Glomerular endothelial cell (primary cell): ENCODE data around the gene DNAH3. TPM values are rescaled to one million over a fixed set of nuclear protein-coding genes. Genes with fewer than 3 reads are reported as not detected.
"Not testable (repeated sequence)": the region's sequence is repeated elsewhere in the genome, so short reads cannot be mapped to it uniquely, and the experiment has no call there.

Experiments used
- DNase-seq: peaks from one replicate; pipeline ENCODE4 v3.0.0-alpha.2; 2011; ENCODE audit warnings: low read depth, low spot score; ENCODE audit errors: extremely low read depth
- total RNA-seq: library from RNA; depleted of rRNA; stranded (reverse); fragments of >200 nt; gene quantifications from 2 replicates; pipeline ENCODE4 v1.2.3, GENCODE V29; 2015

Gene DNAH3, protein sequence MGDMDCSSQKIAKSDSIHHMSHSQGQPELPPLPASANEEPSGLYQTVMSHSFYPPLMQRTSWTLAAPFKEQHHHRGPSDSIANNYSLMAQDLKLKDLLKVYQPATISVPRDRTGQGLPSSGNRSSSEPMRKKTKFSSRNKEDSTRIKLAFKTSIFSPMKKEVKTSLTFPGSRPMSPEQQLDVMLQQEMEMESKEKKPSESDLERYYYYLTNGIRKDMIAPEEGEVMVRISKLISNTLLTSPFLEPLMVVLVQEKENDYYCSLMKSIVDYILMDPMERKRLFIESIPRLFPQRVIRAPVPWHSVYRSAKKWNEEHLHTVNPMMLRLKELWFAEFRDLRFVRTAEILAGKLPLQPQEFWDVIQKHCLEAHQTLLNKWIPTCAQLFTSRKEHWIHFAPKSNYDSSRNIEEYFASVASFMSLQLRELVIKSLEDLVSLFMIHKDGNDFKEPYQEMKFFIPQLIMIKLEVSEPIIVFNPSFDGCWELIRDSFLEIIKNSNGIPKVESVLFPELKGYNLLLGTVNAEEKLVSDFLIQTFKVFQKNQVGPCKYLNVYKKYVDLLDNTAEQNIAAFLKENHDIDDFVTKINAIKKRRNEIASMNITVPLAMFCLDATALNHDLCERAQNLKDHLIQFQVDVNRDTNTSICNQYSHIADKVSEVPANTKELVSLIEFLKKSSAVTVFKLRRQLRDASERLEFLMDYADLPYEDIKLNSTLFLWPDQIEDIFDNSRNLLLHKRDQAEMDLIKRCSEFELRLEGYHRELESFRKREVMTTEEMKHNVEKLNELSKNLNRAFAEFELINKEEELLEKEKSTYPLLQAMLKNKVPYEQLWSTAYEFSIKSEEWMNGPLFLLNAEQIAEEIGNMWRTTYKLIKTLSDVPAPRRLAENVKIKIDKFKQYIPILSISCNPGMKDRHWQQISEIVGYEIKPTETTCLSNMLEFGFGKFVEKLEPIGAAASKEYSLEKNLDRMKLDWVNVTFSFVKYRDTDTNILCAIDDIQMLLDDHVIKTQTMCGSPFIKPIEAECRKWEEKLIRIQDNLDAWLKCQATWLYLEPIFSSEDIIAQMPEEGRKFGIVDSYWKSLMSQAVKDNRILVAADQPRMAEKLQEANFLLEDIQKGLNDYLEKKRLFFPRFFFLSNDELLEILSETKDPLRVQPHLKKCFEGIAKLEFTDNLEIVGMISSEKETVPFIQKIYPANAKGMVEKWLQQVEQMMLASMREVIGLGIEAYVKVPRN (N-terminal part only)
- not detected in 2 replicates for total RNA-seq

DNA sequence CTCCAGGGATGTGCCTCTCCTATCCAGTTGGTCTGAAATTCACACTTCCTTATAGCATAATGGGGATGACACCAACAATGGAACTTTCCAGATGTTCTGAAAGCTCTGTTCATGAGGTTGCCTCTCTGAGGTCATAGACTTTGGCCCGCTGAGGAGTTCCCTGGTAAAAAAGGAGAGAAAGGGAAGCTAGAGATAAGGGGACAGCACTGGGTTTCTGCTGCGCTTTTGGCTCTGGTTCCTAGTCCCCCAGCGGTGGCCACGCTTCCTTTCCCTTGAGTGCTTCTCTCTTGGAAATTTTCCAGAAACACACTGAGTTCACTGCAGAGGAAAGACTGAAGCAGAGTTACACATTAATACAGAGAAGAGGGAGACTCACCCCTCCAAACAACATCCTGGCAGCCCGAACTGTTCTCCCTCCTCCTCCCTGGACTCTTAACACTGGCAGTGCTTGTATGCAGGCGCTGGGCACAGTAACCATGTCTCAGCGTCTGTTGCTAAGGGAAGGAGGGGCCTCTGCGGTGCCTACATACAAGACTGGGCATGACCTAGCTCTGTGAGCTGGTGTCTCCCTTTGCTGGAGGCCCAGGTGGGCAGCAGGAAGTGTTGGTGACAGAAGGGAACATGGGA is at the start of gene DNAH3:
Gene DNAH3 (minus strand): TSS at position 472 of the 627 bp plus-strand sequence. CDS start 527 bp downstream, outside the sequence.
- no peak for DNase-seq

DNA sequence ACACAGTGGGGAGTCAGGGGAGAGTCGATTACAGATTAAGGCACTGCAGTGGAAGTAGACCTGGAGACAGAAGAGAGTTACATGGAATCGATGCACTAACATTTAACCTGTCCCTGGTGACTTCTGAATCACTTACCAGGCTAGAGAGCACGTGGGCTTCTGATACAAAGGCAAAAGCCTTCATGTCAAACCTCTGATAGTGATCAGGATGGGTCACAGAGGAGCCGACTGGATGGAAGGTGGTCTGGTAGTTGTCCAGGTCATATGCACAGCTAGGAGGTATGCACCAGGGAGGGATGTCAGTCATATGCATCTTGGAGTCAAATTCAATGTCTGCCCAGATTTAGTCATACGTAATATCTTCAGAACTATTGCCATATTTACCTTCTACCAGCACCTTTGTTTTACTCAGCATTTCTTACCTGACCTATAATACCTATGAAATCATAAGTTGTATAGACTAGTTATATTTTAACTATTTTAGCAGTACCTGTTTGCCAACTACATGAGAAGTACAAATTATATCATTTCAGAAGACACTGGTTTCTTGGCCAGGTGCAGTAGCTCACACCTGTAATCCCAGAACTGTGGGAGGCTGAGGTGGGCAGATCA is 49.1 kb upstream of the DNAH3 start:
- DNase-seq: no peak

DNA sequence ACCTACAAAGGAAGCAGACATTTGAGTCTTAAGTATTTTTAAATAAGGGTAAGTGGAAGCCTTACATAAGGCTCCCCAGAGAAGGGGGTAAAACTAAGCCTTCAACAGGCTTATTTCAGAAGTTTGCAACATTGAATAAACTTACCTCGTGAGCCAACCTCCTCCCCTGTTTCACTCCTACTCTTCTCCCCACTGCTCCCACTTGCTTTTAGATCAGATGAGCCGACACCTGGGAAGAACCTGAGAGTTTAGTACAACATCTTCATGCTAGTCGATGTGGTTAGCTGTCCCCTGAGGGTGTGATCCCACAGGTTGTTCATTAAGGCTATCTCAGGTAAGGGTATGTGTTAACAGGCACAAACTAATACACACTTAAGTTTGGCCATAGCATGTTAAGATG is 47.0 kb upstream of the DNAH3 start:
- DNase-seq: no peak

DNA sequence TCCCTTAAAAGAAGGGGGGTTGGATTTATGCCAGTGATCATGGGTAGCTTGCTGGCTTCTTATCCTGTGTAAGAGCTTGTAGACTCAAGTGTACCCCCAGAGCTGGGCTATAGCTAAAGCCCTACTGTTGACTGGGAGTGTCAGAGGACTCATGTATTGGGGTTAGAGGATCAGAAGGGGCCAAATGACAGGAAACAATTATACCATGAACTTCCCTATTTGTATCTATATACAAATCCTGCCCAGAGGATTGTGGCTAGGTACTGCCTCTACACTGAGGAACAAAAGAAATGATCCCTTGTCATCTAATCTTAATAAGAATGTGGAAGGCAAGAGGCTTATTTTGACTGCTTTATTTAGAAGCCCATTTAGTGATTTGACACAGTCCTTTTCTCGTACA is 46.5 kb upstream of the DNAH3 start:
- no peak for DNase-seq

DNA sequence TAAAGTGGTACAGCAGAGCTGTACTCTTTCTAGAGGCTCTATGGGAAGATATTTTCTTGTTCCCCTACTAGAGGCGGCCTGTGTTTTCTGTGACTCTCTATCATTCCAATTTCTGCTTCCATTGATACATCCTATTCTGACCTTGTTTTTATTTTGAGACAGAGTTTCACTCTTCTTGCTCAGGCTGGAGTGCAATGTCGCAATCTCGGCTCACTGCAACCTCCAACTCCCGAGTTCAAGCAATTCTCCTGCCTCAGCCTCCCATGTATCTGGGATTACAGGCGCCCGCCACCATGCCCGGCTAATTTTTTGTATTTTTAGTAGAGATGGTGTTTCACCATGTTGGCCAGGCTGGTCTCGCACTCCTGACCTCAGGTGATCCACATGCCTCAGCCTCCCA is 44.7 kb upstream of the DNAH3 start:
- not testable (repeated sequence) for DNase-seq

DNA sequence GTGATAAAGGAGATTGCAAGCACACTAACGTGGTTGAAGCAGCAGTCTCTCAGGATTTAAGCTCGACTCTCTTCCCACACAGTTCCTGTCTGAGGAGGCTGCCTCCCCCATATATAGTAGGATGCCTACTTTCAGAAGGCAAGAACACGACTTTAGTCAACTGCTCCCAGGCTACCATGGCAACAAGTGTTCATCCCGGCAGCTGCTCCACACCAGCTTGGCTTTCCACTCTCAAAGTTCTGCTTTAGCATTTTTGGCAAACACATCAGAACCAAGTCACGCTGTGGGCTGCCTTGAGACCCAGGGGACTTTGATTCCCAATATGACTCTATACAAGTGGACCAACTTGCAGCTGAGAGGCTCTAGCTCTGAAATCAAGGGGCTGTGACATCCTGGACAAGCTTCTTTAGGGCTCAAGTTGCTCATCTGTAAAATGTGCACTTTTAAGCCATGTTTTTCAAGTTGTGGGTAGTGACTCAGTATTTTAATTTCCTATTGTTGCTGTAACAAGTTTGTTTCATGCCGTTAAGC is 44.2 kb upstream of the DNAH3 start:
- no peak for DNase-seq

DNA sequence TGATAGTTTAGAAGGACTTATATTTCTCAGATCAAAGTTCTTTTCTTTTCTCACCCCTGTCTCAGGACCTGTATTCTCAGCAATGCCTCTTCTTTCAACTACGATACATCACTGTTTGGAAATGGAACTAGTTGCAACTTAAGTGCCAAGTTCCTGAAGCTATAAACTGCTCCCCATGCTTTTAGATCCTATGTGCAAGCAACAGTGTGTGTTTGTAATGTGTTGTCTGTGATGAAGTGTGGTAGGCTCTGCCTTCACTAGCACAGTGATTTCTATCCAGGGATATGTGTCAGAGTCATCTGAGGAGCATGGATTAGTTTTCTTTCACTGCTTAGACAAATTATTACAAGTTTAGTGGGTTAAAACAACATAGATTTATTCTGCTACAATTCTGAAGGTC is 42.3 kb upstream of the DNAH3 start:
- no peak for DNase-seq

DNA sequence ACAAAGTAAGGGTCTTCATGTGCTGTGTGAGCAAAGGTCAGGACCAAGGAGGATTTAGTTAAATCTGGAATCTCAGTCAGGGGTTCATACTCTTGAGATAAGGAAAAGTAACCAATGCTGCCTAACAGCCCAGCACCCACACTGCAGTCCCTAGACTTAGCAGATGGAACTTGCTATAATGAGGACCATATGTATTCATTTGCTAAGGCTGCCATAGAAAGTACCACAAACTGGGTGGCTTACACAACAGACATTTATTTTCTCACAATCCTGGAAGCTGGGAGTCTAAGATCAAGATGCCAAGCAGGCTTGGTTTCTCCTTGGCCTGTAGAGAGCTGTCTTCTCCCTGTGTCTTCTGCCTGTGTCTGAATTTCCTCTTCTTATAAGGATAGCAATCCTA is 40.0 kb upstream of the DNAH3 start:
- no peak for DNase-seq

DNA sequence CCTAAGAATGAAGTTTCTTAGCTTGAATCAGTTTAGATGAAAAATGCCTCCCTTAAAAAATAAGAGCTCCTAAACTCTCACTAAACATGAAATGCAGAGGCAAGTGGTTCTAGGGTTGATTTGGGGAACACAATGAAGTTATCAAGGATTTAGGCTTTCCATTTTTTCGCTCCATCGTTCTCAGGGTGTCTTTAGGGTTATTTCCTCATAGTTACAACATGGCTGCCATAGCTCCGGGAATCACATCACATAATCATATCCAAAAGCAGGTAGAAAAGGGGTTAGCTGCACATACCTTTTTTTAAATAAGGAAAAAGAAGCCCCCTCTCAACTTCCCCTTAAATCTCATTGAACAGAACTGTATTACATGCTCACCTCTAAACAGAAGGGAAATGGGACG is 39.4 kb upstream of the DNAH3 start:
- DNase-seq: no peak

DNA sequence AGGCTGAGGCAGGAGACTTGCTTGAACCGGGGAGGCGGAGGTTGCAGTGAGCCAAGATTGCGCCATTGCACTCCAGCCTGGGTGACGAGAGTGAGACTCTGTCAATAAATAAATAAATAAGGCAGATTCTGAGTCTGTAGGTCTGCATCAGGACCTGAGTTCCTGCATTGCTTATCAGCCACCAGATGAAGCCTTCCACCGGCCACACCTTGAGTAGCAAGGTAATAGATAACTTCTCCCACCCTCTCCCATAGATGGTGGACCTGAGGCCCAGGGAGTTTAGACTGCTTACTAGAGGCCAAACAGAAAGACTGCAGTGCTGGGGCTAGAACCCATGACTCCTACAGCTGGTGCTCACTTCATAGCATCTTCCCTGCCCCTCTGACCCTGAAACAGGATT is 38.7 kb upstream of the DNAH3 start:
- DNase-seq: no peak

DNA sequence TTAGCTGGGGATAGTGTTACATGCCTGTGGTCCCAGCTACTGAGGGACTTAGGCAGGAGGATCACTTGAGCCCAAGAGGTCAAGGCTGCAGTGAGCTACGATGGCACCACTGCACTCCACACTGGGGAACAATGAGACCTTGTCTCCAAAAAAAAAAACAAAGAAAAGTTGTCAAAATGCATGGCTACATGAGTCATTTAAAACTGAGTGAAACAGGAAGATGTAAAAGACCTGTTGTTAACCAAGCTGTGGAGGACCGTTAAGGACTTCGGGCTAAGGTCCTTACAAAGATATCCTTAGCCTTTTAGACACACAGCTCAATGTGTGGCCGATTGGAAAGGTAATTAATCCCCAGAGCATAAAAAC is 35.7 kb upstream of the DNAH3 start:
- no peak for DNase-seq

DNA sequence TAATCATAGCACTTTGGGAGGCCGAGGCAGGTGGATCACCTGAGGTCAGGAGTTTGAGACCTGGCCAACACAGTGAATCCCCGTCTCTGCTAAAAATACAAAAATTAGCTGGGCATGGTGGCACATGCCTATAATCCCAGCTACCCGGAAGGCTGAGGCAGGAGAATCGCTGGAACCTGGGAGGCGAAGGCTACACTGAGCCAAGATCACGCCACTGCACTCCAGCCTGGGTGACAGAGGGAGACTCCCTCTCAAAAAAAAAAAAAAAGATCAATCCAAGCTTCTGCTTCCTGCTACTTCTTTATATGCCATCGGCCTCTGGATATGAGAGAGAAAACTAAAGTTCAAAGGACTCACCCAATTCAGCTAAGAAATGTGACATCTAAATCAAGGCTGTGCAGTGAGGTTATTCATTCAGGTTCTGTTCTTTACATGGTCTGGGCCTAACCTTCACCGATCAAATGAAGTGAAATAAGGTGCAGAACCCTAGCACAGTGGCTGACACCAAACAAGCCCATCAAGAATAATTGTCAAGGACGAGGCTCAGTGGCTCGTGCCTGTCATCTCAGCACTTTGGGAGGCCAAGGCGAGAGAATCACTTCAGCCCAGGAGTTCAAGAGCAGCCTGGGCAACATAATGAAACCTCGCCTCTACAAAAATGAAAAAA is 35.1 kb upstream of the DNAH3 start:
- DNase-seq: no peak

DNA sequence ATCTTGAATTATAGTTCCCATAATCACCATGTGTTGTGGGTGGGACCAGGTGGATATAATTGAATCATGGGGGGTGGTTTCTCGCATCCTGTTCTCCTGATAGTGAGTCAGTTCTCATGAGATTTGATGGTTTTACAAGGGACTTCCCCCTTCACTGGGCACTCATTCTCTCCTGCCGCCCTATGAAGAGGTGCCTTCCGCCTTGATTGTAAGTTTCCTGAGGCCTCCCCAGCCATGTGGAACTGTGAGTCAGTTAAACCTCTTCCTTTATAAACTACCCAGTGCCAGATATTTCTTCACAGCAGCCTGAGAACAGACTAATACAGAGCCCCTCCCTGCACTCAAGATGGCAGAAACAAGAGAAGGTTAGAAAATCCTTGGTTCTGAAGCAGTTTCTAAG is 34.2 kb upstream of the DNAH3 start:
- DNase-seq: no peak

DNA sequence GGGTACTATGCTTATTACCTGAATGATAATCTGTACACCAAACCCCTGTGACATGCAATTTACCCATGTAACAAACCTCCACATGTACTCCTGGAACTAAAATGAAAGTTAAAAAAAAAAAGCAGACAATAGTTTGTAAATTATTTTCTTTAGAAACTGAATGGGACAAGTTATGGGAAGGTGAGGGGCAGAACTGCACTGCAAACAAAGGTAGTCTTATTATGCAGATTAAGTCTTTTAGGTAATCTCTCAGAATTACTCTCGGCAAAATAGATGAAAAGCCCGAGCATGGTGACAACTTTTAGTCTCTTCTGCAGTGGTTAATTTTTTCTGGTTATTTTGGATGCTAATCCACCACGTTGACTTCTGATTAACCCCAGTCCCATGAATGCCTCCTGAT is 33.3 kb upstream of the DNAH3 start:
- no peak for DNase-seq

DNA sequence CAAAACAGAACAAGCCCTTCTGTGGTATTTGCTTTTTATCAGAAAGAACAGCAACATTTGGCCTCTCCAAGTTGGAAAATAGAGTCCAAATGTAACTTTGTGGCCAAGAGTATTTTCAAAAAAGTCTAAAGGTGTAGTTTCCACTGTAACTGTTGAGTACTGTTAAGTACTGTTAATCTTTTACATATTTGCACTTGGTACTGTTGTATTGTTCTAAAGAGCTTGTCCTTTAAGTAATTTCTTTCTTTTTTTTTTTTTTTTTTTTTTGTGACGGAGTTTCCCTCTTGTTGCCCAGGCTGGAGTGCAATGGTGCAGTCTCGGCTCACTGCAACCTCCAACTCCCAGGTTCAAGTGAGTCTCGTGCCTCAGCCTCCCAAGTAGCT is 29.3 kb upstream of the DNAH3 start:
- DNase-seq: no peak

DNA sequence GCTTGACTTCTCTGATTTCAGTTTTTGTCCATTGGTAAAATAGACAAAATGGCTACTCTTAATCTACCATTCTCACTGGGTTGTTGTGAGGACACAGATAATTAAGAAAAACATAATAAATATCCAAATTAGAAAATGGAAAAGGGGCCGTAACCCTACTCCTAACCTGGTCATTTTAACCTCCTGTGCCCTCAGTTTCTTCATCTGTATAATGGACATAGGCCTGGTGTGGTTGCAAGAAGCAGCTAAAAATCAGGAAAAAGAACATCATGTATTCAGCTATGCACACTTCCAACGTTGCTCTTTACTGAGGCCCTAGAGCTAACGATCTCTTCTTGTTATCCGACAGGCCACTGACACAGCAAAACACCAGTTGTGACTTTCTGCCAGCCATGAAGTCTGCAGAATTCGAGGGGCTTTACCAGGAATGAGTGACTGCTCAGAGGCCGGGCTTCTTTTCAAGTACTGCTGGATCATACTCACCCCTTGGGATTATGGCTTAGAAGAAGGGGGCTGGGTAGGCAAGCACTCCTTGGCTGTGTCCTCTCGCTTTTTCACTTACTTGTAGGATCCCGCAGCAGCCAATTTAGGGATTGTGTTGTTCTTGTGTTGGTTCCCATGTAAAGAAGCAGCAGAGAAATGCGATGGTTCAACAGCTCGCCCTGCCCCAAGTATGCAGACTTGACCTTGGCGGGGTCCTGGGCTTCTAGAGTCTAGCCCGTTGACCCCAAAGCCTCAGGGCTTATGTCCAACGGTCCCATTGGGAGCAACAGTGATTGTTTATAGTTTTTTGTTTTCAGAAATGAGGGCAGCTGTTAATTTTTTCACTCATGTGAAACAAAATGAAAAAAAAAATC is 28.7 kb upstream of the DNAH3 start:
- no peak for DNase-seq

DNA sequence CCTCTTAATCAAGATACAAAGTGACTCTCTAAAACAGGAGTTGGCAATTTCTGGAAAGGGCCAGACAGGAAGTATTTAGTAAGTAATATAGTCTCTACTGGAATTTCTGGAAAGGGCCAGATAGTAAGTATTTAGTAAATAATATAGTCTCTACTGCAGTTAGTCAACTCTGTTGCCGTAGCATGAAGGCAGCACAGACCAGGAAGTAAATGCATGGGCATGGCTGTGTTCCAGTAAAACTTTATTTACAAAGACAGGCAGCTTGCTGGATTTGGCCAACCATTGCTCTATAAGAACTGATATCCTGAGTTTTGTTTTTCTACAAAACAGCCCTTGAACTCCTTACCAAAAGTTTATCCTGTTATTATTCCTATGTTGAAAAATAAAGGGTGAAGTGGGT is 24.8 kb upstream of the DNAH3 start:
- no peak for DNase-seq

DNA sequence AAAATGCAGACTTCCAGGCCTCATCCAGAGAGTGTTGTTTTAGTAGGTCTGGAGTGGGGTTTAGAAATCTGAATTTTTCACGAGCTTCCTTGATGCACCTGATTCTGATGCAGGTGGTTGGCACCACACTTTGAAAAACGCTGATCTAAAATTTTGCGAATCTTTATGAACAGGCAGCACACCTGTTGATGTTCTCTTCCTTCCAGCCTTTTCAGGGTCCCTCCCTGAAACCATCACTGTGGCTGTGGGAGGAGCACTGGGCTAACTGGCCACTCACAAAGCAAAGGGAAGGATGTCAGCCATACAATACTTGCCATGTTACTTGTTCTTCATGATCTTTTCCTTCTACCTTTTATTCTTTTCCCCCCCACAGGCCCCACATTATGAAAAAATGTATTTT is 22.0 kb upstream of the DNAH3 start:
- DNase-seq: no peak

DNA sequence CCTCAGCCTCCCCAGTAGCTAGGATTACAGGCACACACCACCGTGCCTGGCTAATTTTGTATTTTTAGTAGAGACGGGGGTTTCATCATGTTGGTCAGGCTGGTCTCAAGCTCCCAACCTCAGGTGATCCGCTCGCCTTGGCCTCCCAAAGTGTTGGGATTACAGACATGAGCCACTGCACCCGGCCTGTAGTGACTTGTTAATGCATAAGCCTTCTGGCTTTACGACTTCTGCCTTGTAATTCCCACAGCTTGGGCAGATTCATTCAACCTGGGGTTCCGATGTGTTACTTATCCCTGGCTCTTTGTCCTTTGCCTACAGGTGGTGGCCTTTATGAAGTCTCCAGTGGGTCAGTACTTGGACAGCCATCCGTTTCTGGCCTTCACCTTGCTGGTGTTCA is 19.5 kb upstream of the DNAH3 start:
- not testable (repeated sequence) for DNase-seq
